GM19239 (cell line): ENCODE data around the gene FHIP1A.
A peak's percentile ranks its signal among the peaks of the same experiment; 100 is the strongest.
"Not testable (repeated sequence)": the region's sequence is repeated elsewhere in the genome, so short reads cannot be mapped to it uniquely, and the experiment has no call there.

Experiments
- DNase-seq: peaks from one replicate; pipeline ENCODE4 v3.0.0; 2011; ENCODE audit warnings: low spot score; ENCODE audit not compliant: insufficient read length
- FAIRE-seq: peaks from 2 replicates; lab custom pipeline; 2011; peaks lifted over from hg19 to GRCh38; lab: Jason Lieb, UNC

The FHIP1A gene

GRCh38 chr4:151408630-151409469 is at the start of gene FHIP1A:
Gene FHIP1A (plus strand): TSS chr4:151409176. CDS start chr4:151566260, 157,084 bp downstream.
- peak; percentile 79 for DNase-seq
- peak; percentile 39 for FAIRE-seq

GRCh38 chr4:151359576-151359975 is 49.4 kb upstream of the FHIP1A start:
- FAIRE-seq (no peak), DNase-seq (no peak)

GRCh38 chr4:151361126-151361525 is 47.9 kb upstream of the FHIP1A start:
- DNase-seq: no peak

GRCh38 chr4:151361966-151362365 is 47.0 kb upstream of the FHIP1A start:
- DNase-seq: no peak
- FAIRE-seq: no peak

More at GRCh38 chr4:151361126-151361525, 47.9 kb upstream of the FHIP1A start:
- no peak for FAIRE-seq

- DNase-seq (peak; percentile 63), FAIRE-seq (peak; percentile 92)
Observed at GRCh38 chr4:151362404-151363164, 46.4 kb upstream of the FHIP1A start.

GRCh38 chr4:151376540-151376939 is 32.4 kb upstream of the FHIP1A start:
- FAIRE-seq (no peak), DNase-seq (no peak)

GRCh38 chr4:151389311-151389710 is 19.7 kb upstream of the FHIP1A start:
- FAIRE-seq: no peak
- no peak for DNase-seq

GRCh38 chr4:151389799-151390198 is 19.2 kb upstream of the FHIP1A start:
- not testable (repeated sequence) for DNase-seq, FAIRE-seq

GRCh38 chr4:151395873-151396272 is 13.1 kb upstream of the FHIP1A start:
- no peak for DNase-seq
- FAIRE-seq: no peak

- FAIRE-seq (no peak), DNase-seq (no peak)
Observed at GRCh38 chr4:151400343-151400742, 8.6 kb upstream of the FHIP1A start.

- DNase-seq: no peak
- no peak for FAIRE-seq
Observed at GRCh38 chr4:151401739-151402138, 7.2 kb upstream of the FHIP1A start.

GRCh38 chr4:151402145-151402865 is 6.7 kb upstream of the FHIP1A start:
- DNase-seq (no peak), FAIRE-seq (peak; percentile 8)

GRCh38 chr4:151403656-151404055 is 5.3 kb upstream of the FHIP1A start:
- FAIRE-seq: no peak
- no peak for DNase-seq

GRCh38 chr4:151404802-151405201 is 4.2 kb upstream of the FHIP1A start:
- not testable (repeated sequence) for FAIRE-seq, DNase-seq

GRCh38 chr4:151407018-151407417 is 2.0 kb upstream of the FHIP1A start:
- FAIRE-seq: no peak
- DNase-seq: no peak

GRCh38 chr4:151407466-151408379 is 1.3 kb upstream of the FHIP1A start:
- FAIRE-seq: peak; percentile 80
- peak; percentile 84 for DNase-seq

GRCh38 chr4:151408380-151408629 is 671 bp upstream of the FHIP1A start:
- DNase-seq: peak; percentile 32
- FAIRE-seq: no peak

- FAIRE-seq (no peak), DNase-seq (no peak)
Observed at GRCh38 chr4:151409470-151410313, 716 bp downstream of the FHIP1A start.

- FAIRE-seq (no peak), DNase-seq (no peak)
Observed at GRCh38 chr4:151415978-151416377, 7.0 kb downstream of the FHIP1A start.
